ENCODE data around the gene FAT4. TPM values are rescaled to one million over a fixed set of nuclear protein-coding genes. Genes with fewer than 3 reads are reported as not detected.
A peak's percentile ranks its signal among the peaks of the same experiment; 100 is the strongest.

Gene FAT4, protein sequence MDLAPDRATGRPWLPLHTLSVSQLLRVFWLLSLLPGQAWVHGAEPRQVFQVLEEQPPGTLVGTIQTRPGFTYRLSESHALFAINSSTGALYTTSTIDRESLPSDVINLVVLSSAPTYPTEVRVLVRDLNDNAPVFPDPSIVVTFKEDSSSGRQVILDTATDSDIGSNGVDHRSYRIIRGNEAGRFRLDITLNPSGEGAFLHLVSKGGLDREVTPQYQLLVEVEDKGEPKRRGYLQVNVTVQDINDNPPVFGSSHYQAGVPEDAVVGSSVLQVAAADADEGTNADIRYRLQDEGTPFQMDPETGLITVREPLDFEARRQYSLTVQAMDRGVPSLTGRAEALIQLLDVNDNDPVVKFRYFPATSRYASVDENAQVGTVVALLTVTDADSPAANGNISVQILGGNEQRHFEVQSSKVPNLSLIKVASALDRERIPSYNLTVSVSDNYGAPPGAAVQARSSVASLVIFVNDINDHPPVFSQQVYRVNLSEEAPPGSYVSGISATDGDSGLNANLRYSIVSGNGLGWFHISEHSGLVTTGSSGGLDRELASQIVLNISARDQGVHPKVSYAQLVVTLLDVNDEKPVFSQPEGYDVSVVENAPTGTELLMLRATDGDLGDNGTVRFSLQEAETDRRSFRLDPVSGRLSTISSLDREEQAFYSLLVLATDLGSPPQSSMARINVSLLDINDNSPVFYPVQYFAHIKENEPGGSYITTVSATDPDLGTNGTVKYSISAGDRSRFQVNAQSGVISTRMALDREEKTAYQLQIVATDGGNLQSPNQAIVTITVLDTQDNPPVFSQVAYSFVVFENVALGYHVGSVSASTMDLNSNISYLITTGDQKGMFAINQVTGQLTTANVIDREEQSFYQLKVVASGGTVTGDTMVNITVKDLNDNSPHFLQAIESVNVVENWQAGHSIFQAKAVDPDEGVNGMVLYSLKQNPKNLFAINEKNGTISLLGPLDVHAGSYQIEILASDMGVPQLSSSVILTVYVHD (N-terminal part only)
- total RNA-seq (2012; rRNA removed) (35.6 and 37.5 TPM in 2 replicates), polyA plus RNA-seq (2012; rRNA removed) (6.8 and 7.2 TPM in 2 replicates), Bru-seq, nascent RNA (percentile 77 among the genes with signal in this experiment), BruChase-seq, experiment 1, labeled RNA remaining after a 6-hour chase (percentile 67 among the genes with signal in this experiment), BruChase-seq, experiment 2, labeled RNA remaining after a 2-hour chase (percentile 77 among the genes with signal in this experiment)
- 2.6 and 3.1 TPM in 2 replicates for polyA plus RNA-seq (2012; cell fraction: cytosol; rRNA removed)
- 3.5 and 10.2 TPM in 2 replicates for polyA plus RNA-seq (2012; cell fraction: nucleus; rRNA removed; ENCODE audit: low replicate concordance)
- long read RNA-seq, partial matches to known transcripts, result 2 of 8 reads
- long read RNA-seq, other reads (novel, unspliced or antisense), result 6 of 8 reads

DNA sequence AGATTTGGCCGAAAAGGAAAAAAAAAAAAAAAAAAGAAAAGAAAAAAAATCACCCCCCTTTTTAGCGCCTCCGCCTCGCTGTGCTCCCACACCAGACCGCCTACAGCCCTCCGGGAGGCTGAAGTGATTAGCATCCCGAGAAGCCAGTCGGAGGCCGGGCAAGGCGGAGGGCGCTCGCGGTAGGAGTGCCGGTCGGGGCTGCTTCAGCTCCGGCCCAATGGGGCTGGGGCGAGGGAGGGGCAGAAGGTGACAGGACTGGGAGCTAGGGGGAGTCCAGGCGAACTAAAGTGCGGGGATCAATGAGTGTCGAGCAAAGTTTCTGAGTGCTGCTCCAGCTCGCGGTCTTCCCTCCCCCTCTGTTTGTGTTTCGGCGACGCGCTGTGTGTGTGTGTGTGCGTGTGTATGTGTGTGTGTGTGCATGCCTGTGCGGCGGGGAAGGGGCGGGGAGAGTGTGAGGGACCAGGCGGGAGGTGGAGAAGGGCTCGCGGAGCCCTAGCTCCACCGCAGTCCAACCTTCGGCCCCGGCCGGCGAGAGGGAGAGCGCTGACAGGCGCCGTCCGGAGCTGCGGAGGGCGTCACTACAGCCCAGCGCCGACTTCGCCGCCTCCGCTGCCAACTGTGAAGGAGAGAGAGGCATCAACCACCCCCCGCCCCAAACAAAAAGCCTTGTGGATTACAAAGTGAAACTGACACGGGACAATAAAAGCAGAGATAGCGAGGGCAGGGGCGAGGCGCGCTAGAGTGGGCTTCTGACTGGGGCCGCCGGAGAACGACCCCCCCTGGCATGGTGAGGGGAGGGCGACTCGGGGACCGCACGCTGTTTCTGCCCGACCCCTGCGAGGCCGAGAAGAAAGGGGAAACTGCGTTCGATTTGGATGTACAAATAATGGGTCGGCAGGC is at the start of gene FAT4:
Gene FAT4 (plus strand): TSS at position 280 of the 900 bp plus-strand sequence. CDS start 1,457 bp downstream, outside the sequence.
- Histone ChIP-seq H3K27ac (ENCODE audit: insufficient read depth, low read length) (peak within 1 kb of the TSS; percentile 85), H2BK5ac (ENCODE audit: low read depth, low read length, poor library complexity, severe bottlenecking) (peak within 1 kb of the TSS; percentile 76), H3K4ac (ENCODE audit: low read depth, low read length) (peak within 1 kb of the TSS; percentile 83), H3K23ac (ENCODE audit: low read depth, low read length) (peak within 1 kb of the TSS; percentile 96), H3K36me3 (ENCODE audit: control insufficient read depth, insufficient read depth, low read length) (peaks cover 9% of the 10 kb centered on the region), H4K8ac (ENCODE audit: low read depth in 2 of 2, low read length in 2 of 2) (peak within 1 kb of the TSS; percentile 70 to 73), H2BK20ac (ENCODE audit: low read depth, low read length) (peak within 1 kb of the TSS; percentile 81), H3K9me1 (ENCODE audit: insufficient read depth, low read length) (peaks cover 16% of the 10 kb centered on the region), H2BK120ac (ENCODE audit: low read depth, low read length) (peak within 1 kb of the TSS; percentile 86), H4K5ac (ENCODE audit: low read depth, low read length) (peak within 1 kb of the TSS; percentile 83), H3K9me3 (ENCODE audit: control insufficient read depth, insufficient read depth, low read length) (peaks cover 3% of the 10 kb centered on the region; the same call in 1 of the 2 replicates), H3K14ac (replicated peaks; ENCODE audit: low read depth, low read length) (peak within 1 kb of the TSS; percentile 81), H4K91ac (ENCODE audit: insufficient read depth, low read depth, low read length) (peak within 1 kb of the TSS; percentile 80), H2BK15ac (ENCODE audit: low read depth, low read length) (peak within 1 kb of the TSS; percentile 49; the same call in 1 of the 3 replicates), H2AK5ac (ENCODE audit: low read depth, low read length) (0 out of 2 replicates have a peak within 1 kb of the TSS, but pooled peaks have one; percentile 17), H3K79me1 (ENCODE audit: low read depth in 1 of 2, low read length in 2 of 2) (peaks cover 25 to 42% of the 10 kb centered on the region in 2 experiments), H3K9ac (ENCODE audit: low read depth, low read length) (peak within 1 kb of the TSS; percentile 88), H2AFZ (replicated peaks; ENCODE audit: low read length, poor library complexity) (peak within 1 kb of the TSS; percentile 97), H3K56ac (ENCODE audit: extremely low read depth, insufficient read depth, low read length) (peak within 1 kb of the TSS; percentile 79; the same call in 1 of the 2 replicates), H4K20me1 (ENCODE audit: insufficient read depth, low read length) (peaks cover 6% of the 10 kb centered on the region; the same call in 1 of the 2 replicates), H3K4me2 (ENCODE audit: low read depth, low read length) (peak within 1 kb of the TSS; percentile 82), H3K27me3 (ENCODE audit: control insufficient read depth, insufficient read depth, low read length) (no peaks in the 10 kb centered on the region), H3K4me3 (ENCODE audit: insufficient read depth, low read depth, low read length) (peak within 1 kb of the TSS; percentile 57), H2AK9ac (replicated peaks; ENCODE audit: low read depth, low read length, poor library complexity) (peak within 1 kb of the TSS; percentile 60), H3K18ac (ENCODE audit: low read depth, low read length) (peak within 1 kb of the TSS; percentile 52), H3K4me1 (ENCODE audit: control insufficient read depth, insufficient read depth, low read length) (peaks cover 11% of the 10 kb centered on the region)
- ChIA-PET CTCF (interaction anchor here (0.6 to 2.6 kb wide), 6 partner anchors 420 to 1812 kb away, joined by 3 to 9 read pairs (median 3); no protein-coding TSS in a partner anchor), POLR2A (ENCODE audit: unreplicated experiment) (interaction anchor here (0.5 kb wide), 1 partner anchor 577 kb away, joined by 3 read pairs; no protein-coding TSS in a partner anchor)
- DNase-seq, result peak; percentile 97
- in situ Hi-C loops (cut with MboI; ENCODE audit: low sequenced_read_pairs) (loop anchor here (5.0 to 25.0 kb wide), 4 partner anchors 427 to 1292 kb away; no protein-coding TSS in a partner anchor), dilution Hi-C loops (cut with HindIII; ENCODE audit: low sequenced_read_pairs, unreplicated experiment) (no loop called here), intact Hi-C loops (cut with micrococcal nuclease) (loop anchor here (1.0 to 10.0 kb wide), 12 partner anchors 52 to 1092 kb away; no protein-coding TSS in a partner anchor)
- 0% methylated on average over 10 of the region's 68 CpGs; no CpG with 5 or more reads in 1 of the 2 experiments for WGBS, 2 experiments (ENCODE audit: extremely low coverage in 2 of 2, insufficient read length in 1 of 2)
- TF ChIP-seq USF2 (IDR thresholded peaks at IDR 0.05; ENCODE audit: low read depth, low read length) (no peak), SMC3 (IDR thresholded peaks at IDR 0.05; ENCODE audit: low read depth, low read length) (0 out of 2 replicates have a peak, but pooled peaks have one; percentile 6), MXI1 (IDR thresholded peaks at IDR 0.05; ENCODE audit: borderline replicate concordance, low read depth, low read length) (peak; percentile 77; the same call in 1 of the 2 replicates), RCOR1 (IDR thresholded peaks at IDR 0.05; ENCODE audit: insufficient replicate concordance, low read length) (peak; percentile 24), POLR2A (IDR thresholded peaks at IDR 0.05; ENCODE audit: low read depth, low read length) (no peak; the same call in 1 of the 2 replicates), MAZ (IDR thresholded peaks at IDR 0.05; ENCODE audit: borderline replicate concordance, low read depth, low read length) (peak; percentile 81), BHLHE40 (IDR thresholded peaks at IDR 0.05; ENCODE audit: low read depth, low read length) (peak; percentile 22; the same call in 1 of the 2 replicates), CHD1 (IDR thresholded peaks at IDR 0.05; ENCODE audit: low read depth, low read length) (no peak)
- no TSS peak for BruUV-seq (replicated peaks)
- ATAC-seq (ENCODE audit: low read depth), result peak; percentile 91
